Osteocyte (in vitro differentiated cells): ENCODE measurements around the gene ZDHHC9. TPM values are rescaled to one million over a fixed set of nuclear protein-coding genes. Genes with fewer than 3 reads are reported as not detected.
"Not testable (repeated sequence)": the region's sequence is repeated elsewhere in the genome, so short reads cannot be mapped to it uniquely, and the experiment has no call there.

Experiments
- DNase-seq: peaks from one replicate; pipeline ENCODE4 v3.0.0; 2021; ENCODE audit warnings: mixed read lengths; ENCODE audit not compliant: unreplicated experiment; ENCODE audit errors: extremely low spot score
- H3K27ac Mint-ChIP-seq: one replicate; pipeline ENCODE4 v1.8.0; 2021; ENCODE audit warnings: mild to moderate bottlenecking, mixed read lengths; ENCODE audit not compliant: unreplicated experiment
- H3K27me3 Mint-ChIP-seq: one replicate; pipeline ENCODE4 v1.8.0; 2021; ENCODE audit warnings: mixed read lengths; ENCODE audit not compliant: unreplicated experiment
- H3K36me3 Mint-ChIP-seq: one replicate; pipeline ENCODE4 v1.8.0; 2021; ENCODE audit warnings: mixed read lengths; ENCODE audit not compliant: unreplicated experiment
- H3K4me1 Mint-ChIP-seq: one replicate; pipeline ENCODE4 v1.8.0; 2021; ENCODE audit warnings: mixed read lengths; ENCODE audit not compliant: unreplicated experiment
- H3K4me3 Mint-ChIP-seq: one replicate; pipeline ENCODE4 v1.8.0; 2021; ENCODE audit warnings: mild to moderate bottlenecking, moderate library complexity, mixed read lengths; ENCODE audit not compliant: unreplicated experiment
- H3K9me3 Mint-ChIP-seq: one replicate; pipeline ENCODE4 v1.8.0; 2021; ENCODE audit warnings: mixed read lengths; ENCODE audit not compliant: unreplicated experiment
- CTCF ChIP-seq: fragments of 200-600 bp; sonication (generic); IDR thresholded peaks from 2 replicates; pipeline ENCODE4 v1.5.0; 2021; ENCODE audit warnings: antibody characterized with exemption, mild to moderate bottlenecking, moderate library complexity
- long read RNA-seq: library from polyadenylated mRNA; unstranded; transcript quantifications from one replicate; pipeline ENCODE4 v2.0.0, GENCODE V29; 2021
- total RNA-seq: library from RNA; stranded (reverse); gene quantifications from 2 replicates; pipeline ENCODE4 v1.2.1, GENCODE V29; 2021

ZDHHC9 gene
- total RNA-seq = 29.3 and 32.2 TPM in 2 replicates
- long read RNA-seq, full-length matches to known transcripts = 70 of 83 reads
- long read RNA-seq, partial matches to known transcripts = 5 of 83 reads
- long read RNA-seq, other reads (novel, unspliced or antisense) = 8 of 83 reads

- Mint-ChIP-seq H3K27ac (peak within 1 kb of the TSS; percentile 93), H3K27me3 (peaks cover 9% of the 10 kb centered on the region), H3K36me3 (no peaks in the 10 kb centered on the region), H3K9me3 (no peaks in the 10 kb centered on the region), H3K4me1 (peaks cover 18% of the 10 kb centered on the region), H3K4me3 (peak within 1 kb of the TSS; percentile 89)
- no peak for TF ChIP-seq CTCF
- DNase-seq = peak; percentile 95
These were observed at the start of gene ZDHHC9 for GRCh38 chrX:129843459-129844306. Gene ZDHHC9, minus strand, starts transcription at chrX:129843886. Its CDS starts 1,941 bp downstream, at chrX:129841945.

- Mint-ChIP-seq H3K27ac (no peak overlapping the region), H3K27me3 (no peaks in the 10 kb centered on the region), H3K4me1 (no peaks in the 10 kb centered on the region), H3K9me3 (peaks cover 14% of the 10 kb centered on the region), H3K4me3 (no peak overlapping the region), H3K36me3 (no peaks in the 10 kb centered on the region)
- DNase-seq = no peak
- no peak for TF ChIP-seq CTCF
These were observed 33.7 kb upstream of the ZDHHC9 start for GRCh38 chrX:129877401-129877800.

GRCh38 chrX:129876771-129877305 is 33.2 kb upstream of the ZDHHC9 start:
- TF ChIP-seq CTCF = no peak
- no peaks in the 10 kb centered on the region for H3K36me3 Mint-ChIP-seq
- no peak for DNase-seq
- H3K4me3 Mint-ChIP-seq = no peak overlapping the region
- H3K27me3 Mint-ChIP-seq = no peaks in the 10 kb centered on the region
- H3K4me1 Mint-ChIP-seq = no peaks in the 10 kb centered on the region
- H3K27ac Mint-ChIP-seq = no peak overlapping the region
- H3K9me3 Mint-ChIP-seq = peaks cover 14% of the 10 kb centered on the region

- no peak for DNase-seq
- H3K36me3 Mint-ChIP-seq = no peaks in the 10 kb centered on the region
- no peak for TF ChIP-seq CTCF
- H3K4me1 Mint-ChIP-seq = no peaks in the 10 kb centered on the region
- H3K27ac Mint-ChIP-seq = no peak overlapping the region
- H3K9me3 Mint-ChIP-seq = peaks cover 14% of the 10 kb centered on the region
- no peak overlapping the region for H3K4me3 Mint-ChIP-seq
- H3K27me3 Mint-ChIP-seq = peaks cover 6% of the 10 kb centered on the region
These were observed 32.0 kb upstream of the ZDHHC9 start for GRCh38 chrX:129875669-129876068.

GRCh38 chrX:129872524-129872923 is 28.8 kb upstream of the ZDHHC9 start:
- DNase-seq = peak; percentile 64
- Mint-ChIP-seq H3K27me3 (peaks cover 16% of the 10 kb centered on the region), H3K9me3 (peaks cover 6% of the 10 kb centered on the region), H3K4me3 (no peak overlapping the region), H3K27ac (no peak overlapping the region), H3K4me1 (no peaks in the 10 kb centered on the region), H3K36me3 (no peaks in the 10 kb centered on the region)
- no peak for TF ChIP-seq CTCF

GRCh38 chrX:129866321-129866720 is 22.6 kb upstream of the ZDHHC9 start:
- not testable (repeated sequence) for H3K4me1 Mint-ChIP-seq, H3K27ac Mint-ChIP-seq, DNase-seq, H3K36me3 Mint-ChIP-seq, H3K4me3 Mint-ChIP-seq, H3K9me3 Mint-ChIP-seq
- H3K27me3 Mint-ChIP-seq = peaks cover 25% of the 10 kb centered on the region

- not testable (repeated sequence) for H3K4me3 Mint-ChIP-seq, DNase-seq, H3K4me1 Mint-ChIP-seq, H3K9me3 Mint-ChIP-seq, H3K36me3 Mint-ChIP-seq, H3K27ac Mint-ChIP-seq
- peaks cover 25% of the 10 kb centered on the region for H3K27me3 Mint-ChIP-seq
These were observed 15.4 kb upstream of the ZDHHC9 start for GRCh38 chrX:129859134-129859533.
